GM20000 (cell line): ENCODE measurements around the gene KCTD17.

Experiments used
- DNase-seq: peaks from one replicate; pipeline ENCODE4 v3.0.0; 2012; ENCODE audit warnings: low spot score
- CTCF ChIP-seq: IDR thresholded peaks from 2 replicates; pipeline ENCODE4 v1.5.1; 2012; ENCODE audit warnings: mild to moderate bottlenecking, control low read depth; ENCODE audit errors: extremely low read depth, missing control alignments

The KCTD17 gene

GRCh38 chr22:37033605-37034430 is 17.7 kb upstream of the KCTD17 start:
- no peak for DNase-seq
- no peak for TF ChIP-seq CTCF

- TF ChIP-seq CTCF: no peak
These were observed 14.7 kb upstream of the KCTD17 start for GRCh38 chr22:37036655-37037377.

GRCh38 chr22:37037669-37038068 is 13.9 kb upstream of the KCTD17 start:
- no peak for DNase-seq
- TF ChIP-seq CTCF: no peak

More at GRCh38 chr22:37036655-37037377, 14.7 kb upstream of the KCTD17 start:
- no peak for DNase-seq

- no peak for DNase-seq
- no peak for TF ChIP-seq CTCF
These were observed 12.1 kb upstream of the KCTD17 start for GRCh38 chr22:37039466-37039865.

GRCh38 chr22:37043209-37043827 is 8.2 kb upstream of the KCTD17 start:
- DNase-seq: no peak
- TF ChIP-seq CTCF: no peak

GRCh38 chr22:37043828-37044538 is 7.6 kb upstream of the KCTD17 start:
- TF ChIP-seq CTCF: peak; percentile 79
- peak; percentile 87 for DNase-seq
